Hepatocyte (in vitro differentiated cells): Measurements from ENCODE around the gene EPAS1. TPM values are rescaled to one million over a fixed set of nuclear protein-coding genes. Genes with fewer than 3 reads are reported as not detected.
"Not testable (repeated sequence)": the region's sequence is repeated elsewhere in the genome, so short reads cannot be mapped to it uniquely, and the experiment has no call there.

Experiments
- DNase-seq: peaks from one replicate; pipeline ENCODE4 v3.0.0-alpha.2; 2016; ENCODE audit warnings: low spot score
- H2AFZ ChIP-seq: fragments of 200-600 bp; sonication (generic); 2 replicates; pipeline ENCODE4 v1.6.0; 2016; ENCODE audit warnings: antibody characterized with exemption, mild to moderate bottlenecking
- H3K27ac ChIP-seq: fragments of 200-600 bp; sonication (generic); 2 replicates; pipeline ENCODE4 v1.5.1; 2016; ENCODE audit warnings: mild to moderate bottlenecking
- H3K27me3 ChIP-seq: fragments of 200-600 bp; sonication (generic); 2 replicates; pipeline ENCODE4 v1.6.1; 2016
- H3K36me3 ChIP-seq: fragments of 200-600 bp; sonication (generic); replicated peaks from 2 replicates; pipeline ENCODE4 v1.5.1; 2016; ENCODE audit warnings: low read depth; ENCODE audit not compliant: insufficient read depth
- H3K4me1 ChIP-seq: fragments of 200-600 bp; sonication (generic); 2 replicates; pipeline ENCODE4 v1.5.1; 2016; ENCODE audit warnings: mild to moderate bottlenecking, moderate library complexity; ENCODE audit not compliant: insufficient read depth
- H3K4me2 ChIP-seq: fragments of 200-600 bp; sonication (generic); 2 replicates; pipeline ENCODE4 v1.6.0; 2016
- H3K4me3 ChIP-seq: fragments of 200-600 bp; sonication (generic); 2 replicates; pipeline ENCODE4 v1.5.1; 2016; ENCODE audit warnings: mild to moderate bottlenecking
- H3K79me2 ChIP-seq: fragments of 200-600 bp; sonication (generic); 2 replicates; pipeline ENCODE4 v1.6.0; 2017; ENCODE audit warnings: mild to moderate bottlenecking
- H3K9me2 ChIP-seq: fragments of 200-600 bp; sonication (generic); replicated peaks from 2 replicates; pipeline ENCODE4 v1.6.0; 2017; ENCODE audit warnings: mild to moderate bottlenecking; ENCODE audit not compliant: insufficient read depth
- H3K9me3 ChIP-seq: fragments of 200-600 bp; sonication (generic); 2 replicates; pipeline ENCODE4 v1.5.1; 2016; ENCODE audit warnings: low read depth, mild to moderate bottlenecking
- H4K20me1 ChIP-seq: fragments of 200-600 bp; sonication (generic); 2 replicates; pipeline ENCODE4 v1.6.0; 2016; ENCODE audit warnings: mild to moderate bottlenecking; ENCODE audit not compliant: insufficient read depth, poor library complexity, severe bottlenecking
- EZH2 ChIP-seq: fragments of 200-600 bp; sonication (generic); IDR thresholded peaks from 2 replicates; pipeline ENCODE4 v1.6.1; 2016; ENCODE audit warnings: antibody characterized with exemption, mild to moderate bottlenecking, borderline replicate concordance
- EZH2phosphoT487 ChIP-seq: fragments of 200-600 bp; sonication (generic); IDR thresholded peaks from one replicate; pipeline ENCODE4 v1.6.1; 2018; ENCODE audit warnings: antibody characterized with exemption, mild to moderate bottlenecking, low read depth, moderate library complexity; ENCODE audit not compliant: unreplicated experiment, severe bottlenecking
- WGBS: methylation state at CpG from one replicate; pipeline ENCODE4 v1.1.6; 2016; ENCODE audit warnings: low lambda C conversion rate; ENCODE audit errors: missing lambda C conversion rate; 5-methylcytosine and 5-hydroxymethylcytosine counted together
- polyA plus RNA-seq: library from polyadenylated mRNA; unstranded; fragments of >200 nt; fragmentation: Nextera tagmentation; extraction: Ambion mirVana; gene quantifications from 2 replicates; pipeline ENCODE4 v1.2.1, GENCODE V29; 2016
- total RNA-seq: library from RNA; depleted of rRNA; stranded (reverse); fragments of >200 nt; gene quantifications from 2 replicates; pipeline ENCODE4 v1.2.3, GENCODE V29; 2014
- TF ChIP-seq, protein P1 (sequence below): fragments of 200-600 bp; sonication (generic); IDR thresholded peaks from 2 replicates; pipeline ENCODE4 v1.5.1; 2016; ENCODE audit warnings: antibody characterized with exemption, mild to moderate bottlenecking; ENCODE audit not compliant: poor library complexity

The EPAS1 gene
- total and polyA plus RNA-seq, 2 experiments from 2014 or later: 112 to 115 TPM

DNA sequence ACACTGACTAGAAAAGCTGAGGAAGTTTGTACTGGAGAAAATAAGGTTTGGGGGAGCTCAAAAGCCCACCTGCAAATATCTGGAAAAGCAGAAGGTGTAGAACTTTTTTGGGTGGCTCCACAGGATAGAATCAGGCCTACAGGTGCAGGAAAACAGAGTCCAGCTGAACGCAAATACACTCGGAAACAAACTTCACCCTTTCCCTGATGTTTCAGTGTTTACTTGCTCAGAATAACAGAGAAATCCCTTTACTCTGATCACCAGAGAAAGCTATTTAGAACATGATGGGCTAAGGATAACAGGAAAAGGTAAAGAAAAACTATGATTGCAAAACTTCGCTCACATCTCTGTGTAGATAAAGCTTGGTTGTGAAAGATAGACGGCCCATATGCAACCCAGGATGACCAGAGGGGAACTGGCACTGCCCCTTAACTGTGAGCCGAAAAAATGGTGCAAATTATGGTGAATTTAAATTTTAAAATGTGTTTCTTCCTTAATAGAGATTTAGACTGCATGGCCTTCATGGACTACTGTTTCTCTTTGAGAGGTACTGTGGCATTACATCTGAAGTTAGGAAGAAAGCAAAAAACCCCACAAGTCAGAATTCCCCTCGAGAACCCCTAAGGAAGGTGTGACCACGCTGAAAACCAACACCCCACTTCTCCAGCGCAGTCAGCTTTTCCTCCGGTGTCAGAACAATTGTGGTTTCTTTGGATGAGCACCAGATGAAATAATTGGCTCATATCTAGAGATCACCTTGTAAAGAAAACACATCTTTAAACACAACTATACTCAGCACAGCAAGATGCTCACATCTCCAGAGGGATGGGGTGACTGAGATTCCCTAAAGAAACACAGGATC is 97.7 kb downstream of the EPAS1 start:
- Histone ChIP-seq H3K4me2 (no peak overlapping the region), H3K36me3 (no peaks in the 10 kb centered on the region), H3K9me3 (no peaks in the 10 kb centered on the region), H2AFZ (no peak overlapping the region), H3K4me1 (no peaks in the 10 kb centered on the region), H3K27ac (no peak overlapping the region), H3K27me3 (no peaks in the 10 kb centered on the region), H3K4me3 (no peak overlapping the region), H4K20me1 (no peaks in the 10 kb centered on the region), H3K9me2 (no peaks in the 10 kb centered on the region), H3K79me2 (no peaks in the 10 kb centered on the region)
- TF ChIP-seq, protein P1, sequence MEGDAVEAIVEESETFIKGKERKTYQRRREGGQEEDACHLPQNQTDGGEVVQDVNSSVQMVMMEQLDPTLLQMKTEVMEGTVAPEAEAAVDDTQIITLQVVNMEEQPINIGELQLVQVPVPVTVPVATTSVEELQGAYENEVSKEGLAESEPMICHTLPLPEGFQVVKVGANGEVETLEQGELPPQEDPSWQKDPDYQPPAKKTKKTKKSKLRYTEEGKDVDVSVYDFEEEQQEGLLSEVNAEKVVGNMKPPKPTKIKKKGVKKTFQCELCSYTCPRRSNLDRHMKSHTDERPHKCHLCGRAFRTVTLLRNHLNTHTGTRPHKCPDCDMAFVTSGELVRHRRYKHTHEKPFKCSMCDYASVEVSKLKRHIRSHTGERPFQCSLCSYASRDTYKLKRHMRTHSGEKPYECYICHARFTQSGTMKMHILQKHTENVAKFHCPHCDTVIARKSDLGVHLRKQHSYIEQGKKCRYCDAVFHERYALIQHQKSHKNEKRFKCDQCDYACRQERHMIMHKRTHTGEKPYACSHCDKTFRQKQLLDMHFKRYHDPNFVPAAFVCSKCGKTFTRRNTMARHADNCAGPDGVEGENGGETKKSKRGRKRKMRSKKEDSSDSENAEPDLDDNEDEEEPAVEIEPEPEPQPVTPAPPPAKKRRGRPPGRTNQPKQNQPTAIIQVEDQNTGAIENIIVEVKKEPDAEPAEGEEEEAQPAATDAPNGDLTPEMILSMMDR: no peak
- TF ChIP-seq EZH2phosphoT487 (no peak), EZH2 (no peak)
- WGBS: 70% methylated on average over 9 of the region's 9 CpGs
- no peak for DNase-seq

DNA sequence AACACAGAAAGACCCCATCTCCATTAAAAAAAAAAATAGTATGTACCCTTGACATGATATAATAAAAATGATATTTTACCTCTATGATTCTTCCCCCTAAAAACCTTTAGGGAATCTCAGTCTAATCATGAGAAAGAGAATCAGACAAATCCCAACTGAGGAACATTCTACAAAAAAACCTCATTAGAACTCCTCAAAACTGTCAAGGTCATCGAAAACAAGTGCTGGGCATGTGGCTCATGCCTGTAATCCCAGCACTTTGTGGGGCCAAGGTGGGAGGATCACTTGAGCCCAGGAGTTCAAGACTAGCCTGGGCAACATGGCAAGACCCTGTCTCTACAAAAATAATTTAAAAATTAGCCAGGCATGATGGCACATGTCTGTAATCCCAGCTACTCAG is 98.5 kb downstream of the EPAS1 start:
- H3K4me2 ChIP-seq, H4K20me1 ChIP-seq, DNase-seq, H3K9me3 ChIP-seq, H3K27ac ChIP-seq, H3K27me3 ChIP-seq, H3K4me3 ChIP-seq, H2AFZ ChIP-seq, H3K4me1 ChIP-seq, H3K9me2 ChIP-seq, H3K36me3 ChIP-seq, H3K79me2 ChIP-seq: not testable (repeated sequence)
- 100% methylated on average over 1 of the region's 1 CpG for WGBS

DNA sequence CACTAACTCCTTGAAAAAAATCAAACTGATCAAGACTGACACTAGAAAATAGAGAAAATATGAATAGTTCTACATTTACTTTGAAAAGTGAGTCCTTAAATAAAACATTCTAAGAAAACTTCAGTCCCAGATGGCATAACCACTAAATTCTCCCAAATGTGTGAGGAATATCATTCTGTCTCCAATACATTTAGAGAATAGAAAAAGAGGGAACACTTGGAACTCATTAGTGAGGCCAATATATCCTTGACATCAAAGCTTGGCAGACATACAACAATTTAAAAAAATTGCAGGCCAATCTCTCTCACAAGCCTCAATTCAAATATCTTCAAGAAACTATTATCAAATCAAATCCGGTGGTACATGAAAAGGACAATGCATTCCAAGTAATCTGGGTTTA is 102.8 kb downstream of the EPAS1 start:
- DNase-seq: no peak
- Histone ChIP-seq H3K4me2 (no peak overlapping the region), H3K79me2 (no peaks in the 10 kb centered on the region), H3K9me3 (no peaks in the 10 kb centered on the region), H3K9me2 (no peaks in the 10 kb centered on the region), H3K4me3 (no peak overlapping the region), H3K4me1 (no peaks in the 10 kb centered on the region), H4K20me1 (no peaks in the 10 kb centered on the region), H3K36me3 (no peaks in the 10 kb centered on the region), H3K27ac (no peak overlapping the region), H2AFZ (no peak overlapping the region), H3K27me3 (no peaks in the 10 kb centered on the region)
- TF ChIP-seq EZH2phosphoT487 (no peak), EZH2 (no peak)
- TF ChIP-seq, protein P1: no peak
- 81% methylated on average over 1 of the region's 1 CpG for WGBS

DNA sequence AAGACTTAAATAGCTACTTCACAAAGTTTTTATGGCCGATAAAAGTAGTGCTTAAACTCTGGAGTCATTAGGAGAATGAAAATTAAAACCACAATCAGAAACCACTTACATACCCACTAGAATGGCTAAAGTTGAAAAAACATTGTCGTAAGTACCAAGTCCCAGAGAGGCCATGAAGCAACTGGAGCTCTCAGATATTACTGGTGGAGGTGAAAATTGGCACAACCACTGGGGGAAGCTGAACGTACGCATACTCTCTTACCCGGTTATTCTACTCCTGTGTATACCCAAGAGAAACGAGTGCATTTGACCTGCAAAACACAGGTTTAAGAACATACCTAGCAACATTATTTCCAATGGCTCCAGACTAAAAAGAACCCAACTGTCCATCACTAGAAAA is 105.7 kb downstream of the EPAS1 start:
- Histone ChIP-seq H3K4me3 (no peak overlapping the region), H3K9me3 (no peaks in the 10 kb centered on the region), H3K27ac (no peak overlapping the region), H3K9me2 (no peaks in the 10 kb centered on the region), H4K20me1 (no peaks in the 10 kb centered on the region), H3K4me2 (no peak overlapping the region), H2AFZ (no peak overlapping the region), H3K27me3 (no peaks in the 10 kb centered on the region), H3K79me2 (no peaks in the 10 kb centered on the region), H3K36me3 (no peaks in the 10 kb centered on the region), H3K4me1 (no peaks in the 10 kb centered on the region)
- WGBS: 94% methylated on average over 6 of the region's 6 CpGs
- TF ChIP-seq, protein P1: no peak
- TF ChIP-seq EZH2phosphoT487 (no peak), EZH2 (no peak)
- no peak for DNase-seq
